GM18951 (cell line): ENCODE results near the gene ECM2.

Source experiments
- POLR2A ChIP-seq: IDR thresholded peaks from 4 replicates; pipeline ENCODE4 v1.6.1; 2011; ENCODE audit warnings: mild to moderate bottlenecking; ENCODE audit not compliant: insufficient read length, insufficient read depth; ENCODE audit errors: extremely low read depth
- in situ Hi-C: fragments of 300-500 bp; cut with MboI; formaldehyde crosslinking; loops from one replicate; pipeline ENCODE4 v1.12.0; 2022; ENCODE audit warnings: low sequenced_read_pairs, mixed read lengths, inconsistent platforms; ENCODE audit not compliant: unreplicated experiment

Gene ECM2

DNA sequence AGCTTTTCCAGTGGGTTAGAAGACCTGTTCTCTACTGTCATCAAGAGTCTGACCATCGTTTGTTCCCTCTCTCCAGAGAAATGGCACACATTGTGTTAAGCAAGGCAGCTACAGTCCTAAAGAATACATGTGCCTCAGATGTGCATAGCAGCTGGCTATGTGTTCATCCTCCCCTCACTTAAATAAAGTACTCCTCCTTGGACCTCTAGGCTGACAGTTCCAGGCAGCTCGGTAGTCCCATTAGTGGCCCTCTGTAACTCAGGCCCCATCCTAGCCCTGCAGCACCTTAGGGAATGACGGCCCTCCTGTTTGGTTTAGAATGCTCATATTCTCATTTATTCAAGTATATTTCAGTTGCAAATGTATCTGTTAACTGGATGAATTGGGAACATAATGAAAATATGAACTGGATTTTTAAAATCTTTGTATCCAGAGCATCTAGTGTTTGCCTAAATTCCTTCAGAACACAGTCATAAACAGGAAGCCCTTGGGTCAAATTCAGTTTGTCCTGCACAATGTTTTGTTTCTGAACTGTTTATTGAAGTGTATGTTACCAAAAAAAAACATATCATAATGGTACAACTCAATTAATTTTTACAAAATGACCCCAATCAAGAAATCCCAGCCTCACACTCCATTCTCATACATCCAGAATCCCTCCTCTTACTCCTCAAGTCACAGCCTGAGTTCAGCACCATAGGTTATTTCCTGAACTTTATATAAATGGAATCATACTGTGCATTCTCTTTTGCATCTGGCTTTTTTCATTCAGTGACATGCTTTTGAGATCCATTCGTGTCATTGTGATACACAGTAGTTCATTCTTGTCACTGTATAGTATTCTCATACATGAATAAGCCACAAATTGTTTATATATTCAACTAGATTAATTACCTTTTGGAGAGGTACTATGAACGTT is 51.9 kb downstream of the ECM2 start:
- in situ Hi-C loops = no loop called here
- TF ChIP-seq POLR2A = no peak

- TF ChIP-seq POLR2A = no peak
- in situ Hi-C loops = no loop called here
Observed at GRCh38 chr9:92482805-92483204, 53.0 kb downstream of the ECM2 start.

GRCh38 chr9:92482329-92482728 is 53.5 kb downstream of the ECM2 start, which contains the start of gene ASPN:
Gene ASPN, minus strand, starts transcription at chr9:92482506.
- in situ Hi-C loops = no loop called here
- TF ChIP-seq POLR2A = no peak

GRCh38 chr9:92480986-92481633 is 54.7 kb downstream of the ECM2 start:
- no peak for TF ChIP-seq POLR2A

DNA sequence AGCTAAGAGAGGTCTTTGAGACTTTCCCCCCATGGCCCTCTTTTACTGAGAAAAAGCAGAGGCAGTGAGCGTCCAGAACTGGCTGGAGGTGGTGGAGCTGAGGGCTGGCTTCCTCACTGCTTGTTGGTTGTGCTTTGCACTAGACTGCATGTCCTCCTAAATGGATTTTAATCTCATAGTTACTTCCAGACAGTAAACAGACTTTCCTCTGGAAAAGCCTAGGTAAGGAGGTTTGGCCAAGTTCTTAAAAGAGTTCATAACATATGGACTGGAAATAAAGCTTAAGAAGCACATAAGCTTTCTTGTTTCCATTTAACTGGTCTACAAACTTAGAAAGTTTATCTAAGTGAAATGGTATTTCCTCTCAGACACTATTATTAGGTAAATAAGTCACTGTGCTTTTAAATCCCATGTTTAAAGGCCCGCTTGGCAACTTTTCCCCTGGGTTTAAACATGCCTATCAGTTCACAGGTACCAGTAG is 55.5 kb downstream of the ECM2 start:
- TF ChIP-seq POLR2A = no peak
- in situ Hi-C loops = no loop called here

More at GRCh38 chr9:92480986-92481633, 54.7 kb downstream of the ECM2 start:
- in situ Hi-C loops = no loop called here

DNA sequence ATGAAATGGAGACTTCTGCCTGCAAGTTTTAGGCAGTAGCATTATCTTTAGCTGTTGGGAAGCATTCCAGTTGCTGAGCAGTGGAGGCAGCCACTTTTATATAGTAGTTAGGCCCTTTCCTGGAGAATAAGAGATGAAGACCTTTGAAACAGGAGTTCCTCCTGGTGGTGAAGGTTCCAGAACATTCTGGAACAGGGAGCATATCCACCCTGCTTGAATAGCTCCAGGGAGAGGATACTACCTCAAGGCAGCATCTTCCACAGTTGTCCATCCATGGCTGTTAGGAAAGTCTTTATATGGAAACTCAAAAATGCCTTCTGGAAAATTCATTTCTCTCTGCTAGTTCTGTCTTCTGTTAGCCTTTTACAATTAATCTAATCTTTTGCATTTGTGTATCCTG is 56.4 kb downstream of the ECM2 start:
- no peak for TF ChIP-seq POLR2A
- in situ Hi-C loops = no loop called here

- in situ Hi-C loops = no loop called here
- TF ChIP-seq POLR2A = no peak
Observed at GRCh38 chr9:92478783-92479182, 57.0 kb downstream of the ECM2 start.

DNA sequence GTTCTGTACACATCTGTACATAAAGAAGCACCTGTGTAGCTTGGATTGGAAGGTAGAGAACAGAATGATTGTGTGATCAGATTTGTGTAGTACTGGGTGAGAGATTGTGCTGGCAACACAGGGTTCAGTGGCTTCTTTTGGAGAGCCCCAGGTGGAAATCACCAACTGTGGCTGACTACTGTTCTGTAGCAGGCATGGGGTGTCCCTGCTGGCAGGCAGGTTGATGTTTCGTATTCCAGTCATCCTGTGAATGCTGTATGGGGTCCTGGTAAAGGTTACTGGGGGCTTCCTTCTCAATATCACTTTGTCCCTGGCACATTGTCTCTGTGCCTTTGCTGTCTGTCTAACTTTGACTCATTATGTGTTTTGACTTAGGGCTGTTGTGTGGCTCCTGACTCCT is 58.8 kb downstream of the ECM2 start:
- in situ Hi-C loops = no loop called here
- TF ChIP-seq POLR2A = no peak

DNA sequence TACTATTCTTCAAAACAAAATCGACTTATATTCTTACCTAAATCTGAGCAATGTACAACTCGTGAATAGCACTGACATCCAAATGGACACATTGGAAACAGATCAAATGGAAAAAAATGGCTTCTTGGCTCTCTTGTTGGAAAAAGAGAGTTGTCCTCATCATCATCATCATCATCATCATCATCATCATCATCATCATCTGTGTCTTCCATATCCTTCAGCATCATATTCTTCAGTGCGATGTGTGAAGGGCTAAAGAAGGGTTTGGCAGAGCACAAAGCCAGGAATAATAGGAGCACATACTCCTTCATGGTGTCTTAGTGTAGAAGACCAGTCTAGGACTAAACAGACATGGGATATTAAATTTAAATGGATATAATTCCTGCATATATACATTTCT is 61.2 kb downstream of the ECM2 start:
- in situ Hi-C loops = no loop called here
- no peak for TF ChIP-seq POLR2A

- no peak for TF ChIP-seq POLR2A
- in situ Hi-C loops = no loop called here
Observed at GRCh38 chr9:92468206-92468605, 67.6 kb downstream of the ECM2 start.

- in situ Hi-C loops = no loop called here
- no peak for TF ChIP-seq POLR2A
Observed at GRCh38 chr9:92467511-92467910, 68.3 kb downstream of the ECM2 start.

DNA sequence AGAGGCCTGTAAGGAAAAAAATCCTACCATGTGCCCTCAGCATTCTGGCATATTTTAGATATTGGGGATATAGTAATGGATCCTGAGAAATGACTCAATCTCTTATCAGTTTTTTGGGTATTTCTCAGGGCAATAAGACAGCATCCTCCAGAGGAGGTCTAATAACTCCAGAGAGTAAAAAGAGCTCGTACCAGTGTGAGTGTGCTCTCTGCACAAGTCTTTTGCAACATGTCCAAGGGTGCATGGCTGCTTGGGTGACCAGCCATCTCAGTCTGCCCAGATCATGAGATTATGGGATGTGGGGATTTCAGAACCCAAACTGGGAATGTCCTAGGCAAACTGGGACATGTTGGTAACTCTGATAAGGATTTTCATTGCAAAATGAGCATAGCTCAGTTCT is 68.7 kb downstream of the ECM2 start:
- in situ Hi-C loops = no loop called here
- no peak for TF ChIP-seq POLR2A

- TF ChIP-seq POLR2A = no peak
Observed at GRCh38 chr9:92463984-92464383, 71.8 kb downstream of the ECM2 start.

GRCh38 chr9:92463387-92463786 is 72.4 kb downstream of the ECM2 start:
- TF ChIP-seq POLR2A = no peak
- in situ Hi-C loops = no loop called here

More at GRCh38 chr9:92463984-92464383, 71.8 kb downstream of the ECM2 start:
- in situ Hi-C loops = no loop called here

GRCh38 chr9:92457576-92457975 is 78.2 kb downstream of the ECM2 start:
- no peak for TF ChIP-seq POLR2A
- in situ Hi-C loops = no loop called here
